ENCODE results near the gene C1orf174. TPM values are rescaled to one million over a fixed set of nuclear protein-coding genes. Genes with fewer than 3 reads are reported as not detected.

The C1orf174 gene
- total and polyA plus RNA-seq, 2 of the 13 experiments (the other 11 are each of a cell fraction or from before 2014, with no cell fraction given), result 21.6 to 31.4 TPM

DNA sequence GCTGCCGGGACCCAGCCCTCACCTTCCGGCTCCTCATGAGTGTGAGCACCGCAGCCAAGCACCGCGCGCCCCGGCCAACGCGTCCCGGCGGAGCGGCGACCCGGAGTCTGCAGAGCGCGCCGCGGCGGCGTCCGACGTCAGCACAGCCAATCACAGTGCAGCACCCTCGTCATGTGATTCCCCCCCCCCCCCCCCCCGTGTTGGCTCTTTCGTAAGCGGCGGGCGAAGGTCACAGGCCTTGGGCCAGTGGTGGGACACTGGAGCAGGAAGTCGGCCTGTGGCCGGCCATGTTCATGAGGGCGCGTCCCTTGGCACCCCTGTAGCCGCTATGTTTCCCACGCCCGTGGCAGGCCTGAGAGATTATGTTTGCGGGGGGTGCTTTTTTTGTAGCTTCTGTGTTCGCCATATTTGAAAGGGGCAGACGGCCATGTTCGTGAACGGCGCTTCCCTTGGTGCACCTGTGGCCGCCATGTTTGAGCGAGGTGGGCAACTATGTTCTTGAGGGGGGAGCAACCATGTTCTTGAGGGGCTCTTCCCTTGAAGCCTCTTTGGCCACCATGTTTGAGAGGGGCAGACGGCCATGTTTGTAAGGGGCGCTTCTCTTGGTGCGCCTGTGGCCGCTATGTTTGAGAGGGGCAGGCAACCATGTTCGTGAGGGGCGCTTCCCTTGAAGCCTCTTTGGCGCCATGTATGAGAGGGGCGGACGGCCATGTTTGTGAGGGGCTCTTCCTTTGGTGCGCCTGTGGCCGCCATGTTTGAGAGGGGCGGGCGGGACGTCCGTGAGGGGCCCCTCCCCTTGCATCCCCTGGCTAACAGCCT lies at the start of gene C1orf174 (continued):
- TF ChIP-seq, protein P1, sequence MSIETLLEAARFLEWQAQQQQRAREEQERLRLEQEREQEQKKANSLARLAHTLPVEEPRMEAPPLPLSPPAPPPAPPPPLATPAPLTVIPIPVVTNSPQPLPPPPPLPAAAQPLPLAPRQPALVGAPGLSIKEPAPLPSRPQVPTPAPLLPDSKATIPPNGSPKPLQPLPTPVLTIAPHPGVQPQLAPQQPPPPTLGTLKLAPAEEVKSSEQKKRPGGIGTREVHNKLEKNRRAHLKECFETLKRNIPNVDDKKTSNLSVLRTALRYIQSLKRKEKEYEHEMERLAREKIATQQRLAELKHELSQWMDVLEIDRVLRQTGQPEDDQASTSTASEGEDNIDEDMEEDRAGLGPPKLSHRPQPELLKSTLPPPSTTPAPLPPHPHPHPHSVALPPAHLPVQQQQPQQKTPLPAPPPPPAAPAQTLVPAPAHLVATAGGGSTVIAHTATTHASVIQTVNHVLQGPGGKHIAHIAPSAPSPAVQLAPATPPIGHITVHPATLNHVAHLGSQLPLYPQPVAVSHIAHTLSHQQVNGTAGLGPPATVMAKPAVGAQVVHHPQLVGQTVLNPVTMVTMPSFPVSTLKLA (IDR thresholded peaks at IDR 0.05), result no peak
- TF ChIP-seq, protein P2, sequence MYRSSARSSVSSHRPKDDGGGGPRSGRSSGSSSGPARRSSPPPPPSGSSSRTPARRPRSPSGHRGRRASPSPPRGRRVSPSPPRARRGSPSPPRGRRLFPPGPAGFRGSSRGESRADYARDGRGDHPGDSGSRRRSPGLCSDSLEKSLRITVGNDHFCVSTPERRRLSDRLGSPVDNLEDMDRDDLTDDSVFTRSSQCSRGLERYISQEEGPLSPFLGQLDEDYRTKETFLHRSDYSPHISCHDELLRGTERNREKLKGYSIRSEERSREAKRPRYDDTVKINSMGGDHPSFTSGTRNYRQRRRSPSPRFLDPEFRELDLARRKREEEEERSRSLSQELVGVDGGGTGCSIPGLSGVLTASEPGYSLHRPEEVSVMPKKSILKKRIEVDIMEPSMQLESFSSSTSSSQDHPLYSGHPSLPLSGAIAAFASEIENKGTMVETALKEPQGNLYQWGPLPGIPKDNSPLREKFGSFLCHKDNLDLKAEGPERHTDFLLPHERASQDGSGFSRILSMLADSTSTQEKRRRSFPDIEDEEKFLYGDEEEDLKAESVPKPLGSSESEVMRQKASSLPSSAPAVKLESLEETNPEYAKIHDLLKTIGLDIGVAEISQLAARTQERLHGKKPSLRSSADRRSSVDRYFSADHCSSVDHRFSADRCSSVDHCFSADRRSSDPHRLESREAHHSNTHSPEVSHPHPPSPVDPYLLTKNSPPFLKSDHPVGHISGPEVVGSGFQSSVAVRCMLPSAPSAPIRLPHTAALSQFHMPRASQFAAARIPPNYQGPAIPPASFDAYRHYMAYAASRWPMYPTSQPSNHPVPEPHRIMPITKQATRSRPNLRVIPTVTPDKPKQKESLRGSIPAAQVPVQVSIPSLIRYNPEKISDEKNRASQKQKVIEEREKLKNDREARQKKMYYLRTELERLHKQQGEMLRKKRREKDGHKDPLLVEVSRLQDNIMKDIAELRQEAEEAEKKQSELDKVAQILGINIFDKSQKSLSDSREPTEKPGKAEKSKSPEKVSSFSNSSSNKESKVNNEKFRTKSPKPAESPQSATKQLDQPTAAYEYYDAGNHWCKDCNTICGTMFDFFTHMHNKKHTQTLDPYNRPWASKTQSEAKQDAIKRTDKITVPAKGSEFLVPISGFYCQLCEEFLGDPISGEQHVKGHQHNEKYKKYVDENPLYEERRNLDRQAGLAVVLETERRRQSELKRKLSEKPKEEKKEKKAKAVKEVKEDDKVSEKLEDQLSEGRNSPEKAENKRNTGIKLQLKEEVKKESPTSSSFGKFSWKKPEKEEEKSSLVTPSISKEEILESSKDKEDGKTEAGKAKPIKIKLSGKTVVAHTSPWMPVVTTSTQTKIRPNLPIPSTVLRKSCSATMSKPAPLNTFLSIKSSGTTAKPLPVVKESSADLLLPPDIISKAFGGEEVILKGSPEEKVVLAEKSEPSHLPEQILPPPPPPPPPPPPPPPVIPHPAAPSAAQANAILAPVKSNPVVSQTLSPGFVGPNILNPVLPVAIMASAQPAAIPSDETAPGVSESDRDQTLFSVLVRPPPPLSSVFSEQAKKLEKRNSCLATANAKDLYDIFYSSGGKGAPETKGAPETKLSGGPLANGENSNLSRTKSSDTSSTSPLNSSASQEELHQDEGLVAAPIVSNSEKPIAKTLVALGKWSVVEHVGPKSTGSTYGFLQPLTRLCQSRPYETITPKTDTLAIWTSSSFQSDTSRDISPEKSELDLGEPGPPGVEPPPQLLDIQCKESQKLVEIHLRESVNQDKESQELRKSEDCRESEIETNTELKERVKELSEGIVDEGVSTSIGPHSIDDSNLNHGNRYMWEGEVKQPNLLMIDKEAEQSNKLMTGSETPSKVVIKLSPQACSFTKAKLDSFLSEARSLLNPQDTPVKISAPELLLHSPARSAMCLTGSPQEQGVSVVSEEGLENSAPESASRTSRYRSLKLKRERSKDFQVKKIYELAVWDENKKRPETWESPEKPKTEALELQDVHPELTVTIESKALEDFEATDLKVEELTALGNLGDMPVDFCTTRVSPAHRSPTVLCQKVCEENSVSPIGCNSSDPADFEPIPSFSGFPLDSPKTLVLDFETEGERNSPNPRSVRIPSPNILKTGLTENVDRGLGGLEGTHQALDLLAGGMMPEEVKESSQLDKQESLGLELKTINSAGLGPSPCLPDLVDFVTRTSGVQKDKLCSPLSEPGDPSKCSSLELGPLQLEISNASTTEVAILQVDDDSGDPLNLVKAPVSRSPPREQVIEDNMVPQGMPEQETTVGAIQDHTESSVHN (CRISPR knock-in tag; IDR thresholded peaks at IDR 0.05), result no peak; the same call in 1 of the 2 replicates
- no peak; the same call in 1 of the 2 replicates for TF ChIP-seq ZSCAN31 (CRISPR knock-in tag; IDR thresholded peaks at IDR 0.05; ENCODE audit: low read depth)
- TF ChIP-seq CHD2 (IDR thresholded peaks at IDR 0.05; ENCODE audit: low read depth, low read length), result no peak
- no peak for TF ChIP-seq ARNT (IDR thresholded peaks at IDR 0.05)
- TF ChIP-seq ZKSCAN1 (IDR thresholded peaks at IDR 0.05; ENCODE audit: low read length), result no peak
- peak; percentile 63 for TF ChIP-seq TBL1XR1 (IDR thresholded peaks at IDR 0.05; ENCODE audit: borderline replicate concordance, low read length, partially characterized antibody)
- peak; percentile 88 for TF ChIP-seq THAP11 (CRISPR knock-in tag; IDR thresholded peaks at IDR 0.05)
- TF ChIP-seq ZNF224 (CRISPR knock-in tag; IDR thresholded peaks at IDR 0.05), result no peak
- TF ChIP-seq ETV5 (CRISPR knock-in tag; IDR thresholded peaks at IDR 0.05; ENCODE audit: borderline replicate concordance), result no peak
- TF ChIP-seq ZNF670 (CRISPR knock-in tag; IDR thresholded peaks at IDR 0.05; ENCODE audit: borderline replicate concordance), result no peak; the same call in 1 of the 2 replicates
- peak; percentile 83; the same call in 1 of the 2 replicates for TF ChIP-seq HES4 (CRISPR knock-in tag; IDR thresholded peaks at IDR 0.05; ENCODE audit: borderline replicate concordance)
- TF ChIP-seq KDM6A (CRISPR knock-in tag; IDR thresholded peaks at IDR 0.05; ENCODE audit: low read depth), result no peak
- no peak for TF ChIP-seq RELA (CRISPR knock-in tag; IDR thresholded peaks at IDR 0.05)
- TF ChIP-seq, protein P3, sequence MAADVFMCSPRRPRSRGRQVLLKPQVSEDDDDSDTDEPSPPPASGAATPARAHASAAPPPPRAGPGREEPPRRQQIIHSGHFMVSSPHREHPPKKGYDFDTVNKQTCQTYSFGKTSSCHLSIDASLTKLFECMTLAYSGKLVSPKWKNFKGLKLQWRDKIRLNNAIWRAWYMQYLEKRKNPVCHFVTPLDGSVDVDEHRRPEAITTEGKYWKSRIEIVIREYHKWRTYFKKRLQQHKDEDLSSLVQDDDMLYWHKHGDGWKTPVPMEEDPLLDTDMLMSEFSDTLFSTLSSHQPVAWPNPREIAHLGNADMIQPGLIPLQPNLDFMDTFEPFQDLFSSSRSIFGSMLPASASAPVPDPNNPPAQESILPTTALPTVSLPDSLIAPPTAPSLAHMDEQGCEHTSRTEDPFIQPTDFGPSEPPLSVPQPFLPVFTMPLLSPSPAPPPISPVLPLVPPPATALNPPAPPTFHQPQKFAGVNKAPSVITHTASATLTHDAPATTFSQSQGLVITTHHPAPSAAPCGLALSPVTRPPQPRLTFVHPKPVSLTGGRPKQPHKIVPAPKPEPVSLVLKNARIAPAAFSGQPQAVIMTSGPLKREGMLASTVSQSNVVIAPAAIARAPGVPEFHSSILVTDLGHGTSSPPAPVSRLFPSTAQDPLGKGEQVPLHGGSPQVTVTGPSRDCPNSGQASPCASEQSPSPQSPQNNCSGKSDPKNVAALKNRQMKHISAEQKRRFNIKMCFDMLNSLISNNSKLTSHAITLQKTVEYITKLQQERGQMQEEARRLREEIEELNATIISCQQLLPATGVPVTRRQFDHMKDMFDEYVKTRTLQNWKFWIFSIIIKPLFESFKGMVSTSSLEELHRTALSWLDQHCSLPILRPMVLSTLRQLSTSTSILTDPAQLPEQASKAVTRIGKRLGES (CRISPR knock-in tag; IDR thresholded peaks at IDR 0.05; ENCODE audit: borderline replicate concordance), result no peak; the same call in 1 of the 2 replicates
- TF ChIP-seq GTF2F1 (IDR thresholded peaks at IDR 0.05; ENCODE audit: low read length), result no peak
- TF ChIP-seq ZNF713 (CRISPR knock-in tag; IDR thresholded peaks at IDR 0.05), result no peak
- TF ChIP-seq ZNF614 (CRISPR knock-in tag; IDR thresholded peaks at IDR 0.05; ENCODE audit: borderline replicate concordance), result no peak; the same call in 1 of the 2 replicates
